HCT116 (cell line): ENCODE measurements around the gene NGEF.

Experiments
- CEBPB ChIP-seq: IDR thresholded peaks from 2 replicates; pipeline ENCODE4 v1.6.1; 2012; ENCODE audit warnings: low read depth
- EGR1 ChIP-seq: IDR thresholded peaks from 2 replicates; pipeline ENCODE4 v1.6.1; 2012; ENCODE audit warnings: low read depth
- EZH2 ChIP-seq: fragments of 200-600 bp; sonication (generic); IDR thresholded peaks from 2 replicates; pipeline ENCODE4 v1.6.1; 2017; ENCODE audit warnings: antibody characterized with exemption, mixed run types
- JUND ChIP-seq: IDR thresholded peaks from 2 replicates; pipeline ENCODE4 v1.6.1; 2012
- POLR2A ChIP-seq: IDR thresholded peaks from 2 replicates; pipeline ENCODE4 v1.7.0; 2011; ENCODE audit warnings: borderline replicate concordance; ENCODE audit not compliant: insufficient read depth, insufficient read length; ENCODE audit errors: extremely low read depth
- RAD21 ChIP-seq: IDR thresholded peaks from 2 replicates; pipeline ENCODE4 v1.6.1; 2012; ENCODE audit warnings: low read depth, mild to moderate bottlenecking
- TCF7L2 ChIP-seq: IDR thresholded peaks from 2 replicates; pipeline ENCODE4 v1.7.0; 2011; ENCODE audit warnings: borderline replicate concordance, inconsistent platforms; ENCODE audit not compliant: insufficient read depth, insufficient read length; ENCODE audit errors: extremely low read depth
- YY1 ChIP-seq: IDR thresholded peaks from 2 replicates; pipeline ENCODE4 v1.6.1; 2011; ENCODE audit warnings: low read length, low read depth, moderate library complexity, mild to moderate bottlenecking; ENCODE audit not compliant: insufficient replicate concordance; ENCODE audit errors: extremely low read depth
- ZNF274 ChIP-seq: fragments of 200-500 bp; sonication (Bioruptor generic); IDR thresholded peaks from 2 replicates; pipeline ENCODE4 v1.6.1; 2014; ENCODE audit warnings: mild to moderate bottlenecking, low read depth, low read length, inconsistent platforms
- TF ChIP-seq, protein P1 (sequence below), 3 experiments: fragments of 200-600 bp in 1 of 3; sonication (generic) in 1 of 3; IDR thresholded peaks in 2 of 3; conservative IDR thresholded peaks in 1 of 3; 2 replicates each; pipeline ENCODE4 v1.5.1; 2012 to 2017; ENCODE audit warnings: low read depth in 2 of 3, low read length in 2 of 3, antibody characterized with exemption in 1 of 3, borderline replicate concordance in 1 of 3, control low read depth in 1 of 3, mild to moderate bottlenecking in 1 of 3, mixed read lengths in 1 of 3, mixed run types in 1 of 3, moderate library complexity in 1 of 3; ENCODE audit not compliant: insufficient read depth in 1 of 3
- TF ChIP-seq, protein P2 (sequence below): IDR thresholded peaks from 2 replicates; pipeline ENCODE4 v1.6.1; 2012
- TF ChIP-seq, protein P3 (sequence below): IDR thresholded peaks from 2 replicates; pipeline ENCODE4 v1.6.1; 2011; ENCODE audit warnings: mild to moderate bottlenecking, low read length, moderate library complexity; ENCODE audit not compliant: insufficient replicate concordance; ENCODE audit errors: extremely low read depth

DNA sequence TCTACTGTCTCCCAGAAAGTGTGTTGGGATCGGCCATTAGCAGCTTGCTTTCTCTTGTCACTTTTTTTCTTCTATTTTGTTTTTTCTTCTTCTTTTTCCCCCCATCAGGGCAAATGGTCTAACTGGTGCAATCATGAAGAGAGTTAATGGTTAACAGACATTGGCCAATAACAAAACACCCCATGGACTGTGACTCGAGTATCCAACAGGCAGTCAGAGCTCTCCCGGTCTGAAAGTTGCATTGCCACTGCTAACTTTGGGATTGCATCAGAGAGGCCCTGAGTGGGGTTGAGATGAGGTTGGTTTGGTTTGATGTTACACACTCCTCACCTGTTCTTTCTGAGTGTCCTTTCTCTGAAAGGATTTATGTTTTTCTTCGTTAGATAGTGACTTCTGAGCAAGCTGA lies 155.9 kb downstream of the NGEF start:
- TF ChIP-seq, protein P1, sequence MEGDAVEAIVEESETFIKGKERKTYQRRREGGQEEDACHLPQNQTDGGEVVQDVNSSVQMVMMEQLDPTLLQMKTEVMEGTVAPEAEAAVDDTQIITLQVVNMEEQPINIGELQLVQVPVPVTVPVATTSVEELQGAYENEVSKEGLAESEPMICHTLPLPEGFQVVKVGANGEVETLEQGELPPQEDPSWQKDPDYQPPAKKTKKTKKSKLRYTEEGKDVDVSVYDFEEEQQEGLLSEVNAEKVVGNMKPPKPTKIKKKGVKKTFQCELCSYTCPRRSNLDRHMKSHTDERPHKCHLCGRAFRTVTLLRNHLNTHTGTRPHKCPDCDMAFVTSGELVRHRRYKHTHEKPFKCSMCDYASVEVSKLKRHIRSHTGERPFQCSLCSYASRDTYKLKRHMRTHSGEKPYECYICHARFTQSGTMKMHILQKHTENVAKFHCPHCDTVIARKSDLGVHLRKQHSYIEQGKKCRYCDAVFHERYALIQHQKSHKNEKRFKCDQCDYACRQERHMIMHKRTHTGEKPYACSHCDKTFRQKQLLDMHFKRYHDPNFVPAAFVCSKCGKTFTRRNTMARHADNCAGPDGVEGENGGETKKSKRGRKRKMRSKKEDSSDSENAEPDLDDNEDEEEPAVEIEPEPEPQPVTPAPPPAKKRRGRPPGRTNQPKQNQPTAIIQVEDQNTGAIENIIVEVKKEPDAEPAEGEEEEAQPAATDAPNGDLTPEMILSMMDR (IDR thresholded peaks at IDR 0.05 in 2 of 3, conservative IDR thresholded peaks at IDR 0.05 in 1 of 3; ENCODE audit: borderline replicate concordance in 1 of 3, insufficient read depth in 1 of 3, low read depth in 2 of 3, low read length in 2 of 3): no peak
- TF ChIP-seq, protein P2, sequence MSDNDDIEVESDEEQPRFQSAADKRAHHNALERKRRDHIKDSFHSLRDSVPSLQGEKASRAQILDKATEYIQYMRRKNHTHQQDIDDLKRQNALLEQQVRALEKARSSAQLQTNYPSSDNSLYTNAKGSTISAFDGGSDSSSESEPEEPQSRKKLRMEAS: no peak; the same call in 1 of the 2 replicates
- no peak for TF ChIP-seq TCF7L2
- TF ChIP-seq POLR2A: no peak
- no peak for TF ChIP-seq JUND
- TF ChIP-seq, protein P3, sequence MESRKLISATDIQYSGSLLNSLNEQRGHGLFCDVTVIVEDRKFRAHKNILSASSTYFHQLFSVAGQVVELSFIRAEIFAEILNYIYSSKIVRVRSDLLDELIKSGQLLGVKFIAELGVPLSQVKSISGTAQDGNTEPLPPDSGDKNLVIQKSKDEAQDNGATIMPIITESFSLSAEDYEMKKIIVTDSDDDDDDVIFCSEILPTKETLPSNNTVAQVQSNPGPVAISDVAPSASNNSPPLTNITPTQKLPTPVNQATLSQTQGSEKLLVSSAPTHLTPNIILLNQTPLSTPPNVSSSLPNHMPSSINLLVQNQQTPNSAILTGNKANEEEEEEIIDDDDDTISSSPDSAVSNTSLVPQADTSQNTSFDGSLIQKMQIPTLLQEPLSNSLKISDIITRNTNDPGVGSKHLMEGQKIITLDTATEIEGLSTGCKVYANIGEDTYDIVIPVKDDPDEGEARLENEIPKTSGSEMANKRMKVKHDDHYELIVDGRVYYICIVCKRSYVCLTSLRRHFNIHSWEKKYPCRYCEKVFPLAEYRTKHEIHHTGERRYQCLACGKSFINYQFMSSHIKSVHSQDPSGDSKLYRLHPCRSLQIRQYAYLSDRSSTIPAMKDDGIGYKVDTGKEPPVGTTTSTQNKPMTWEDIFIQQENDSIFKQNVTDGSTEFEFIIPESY: no peak
- no peak for TF ChIP-seq EZH2
- no peak for TF ChIP-seq ZNF274
- TF ChIP-seq EGR1: no peak
- peak; percentile 85 for TF ChIP-seq CEBPB
- no peak for TF ChIP-seq RAD21
- TF ChIP-seq YY1: no peak
